ENCODE measurements around the gene PNLIPRP2.
A peak's percentile ranks its signal among the peaks of the same experiment; 100 is the strongest.

Gene PNLIPRP2

DNA sequence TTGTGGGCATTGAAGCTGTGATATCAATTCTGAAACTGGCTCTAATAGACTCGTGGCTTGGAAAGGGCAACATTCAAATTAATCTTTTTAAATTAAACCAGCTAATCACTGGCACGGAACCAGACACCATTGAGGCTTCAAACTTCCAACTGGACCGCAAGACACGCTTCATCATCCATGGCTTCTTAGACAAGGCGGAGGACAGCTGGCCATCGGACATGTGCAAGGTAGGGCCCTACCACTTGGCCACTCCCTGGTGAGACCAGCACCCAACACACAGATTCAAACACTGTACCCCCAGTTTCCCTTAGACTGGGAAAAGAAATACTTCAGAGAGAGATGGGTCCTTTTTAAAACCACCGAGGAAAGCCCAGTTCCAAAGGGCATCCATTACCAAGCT, 5.1 kb downstream of the PNLIPRP2 start:
- no peak overlapping the region for H3K4me3 ChIP-seq (ENCODE audit: low read depth, low read length)
- no peak for DNase-seq (ENCODE audit: low read depth)
- TF ChIP-seq, protein P1, sequence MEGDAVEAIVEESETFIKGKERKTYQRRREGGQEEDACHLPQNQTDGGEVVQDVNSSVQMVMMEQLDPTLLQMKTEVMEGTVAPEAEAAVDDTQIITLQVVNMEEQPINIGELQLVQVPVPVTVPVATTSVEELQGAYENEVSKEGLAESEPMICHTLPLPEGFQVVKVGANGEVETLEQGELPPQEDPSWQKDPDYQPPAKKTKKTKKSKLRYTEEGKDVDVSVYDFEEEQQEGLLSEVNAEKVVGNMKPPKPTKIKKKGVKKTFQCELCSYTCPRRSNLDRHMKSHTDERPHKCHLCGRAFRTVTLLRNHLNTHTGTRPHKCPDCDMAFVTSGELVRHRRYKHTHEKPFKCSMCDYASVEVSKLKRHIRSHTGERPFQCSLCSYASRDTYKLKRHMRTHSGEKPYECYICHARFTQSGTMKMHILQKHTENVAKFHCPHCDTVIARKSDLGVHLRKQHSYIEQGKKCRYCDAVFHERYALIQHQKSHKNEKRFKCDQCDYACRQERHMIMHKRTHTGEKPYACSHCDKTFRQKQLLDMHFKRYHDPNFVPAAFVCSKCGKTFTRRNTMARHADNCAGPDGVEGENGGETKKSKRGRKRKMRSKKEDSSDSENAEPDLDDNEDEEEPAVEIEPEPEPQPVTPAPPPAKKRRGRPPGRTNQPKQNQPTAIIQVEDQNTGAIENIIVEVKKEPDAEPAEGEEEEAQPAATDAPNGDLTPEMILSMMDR (conservative IDR thresholded peaks at IDR 0.05; ENCODE audit: low read depth, low read length) = no peak

DNA sequence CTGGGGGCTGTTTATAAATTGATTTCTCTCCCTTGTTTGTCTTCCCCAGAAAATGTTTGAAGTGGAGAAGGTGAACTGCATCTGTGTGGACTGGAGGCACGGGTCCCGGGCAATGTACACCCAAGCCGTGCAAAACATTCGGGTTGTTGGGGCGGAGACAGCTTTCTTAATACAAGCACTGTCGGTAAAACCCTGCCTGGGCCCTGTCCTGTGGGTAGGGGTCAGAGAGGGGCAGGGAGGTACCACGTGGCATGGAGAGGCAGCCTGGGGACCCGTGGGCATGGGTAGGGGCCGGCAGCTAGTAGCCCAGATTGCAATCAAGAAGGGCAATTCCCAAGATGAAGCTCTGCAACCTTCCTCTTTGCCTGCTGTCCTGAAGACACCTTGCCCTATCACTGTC, 6.1 kb downstream of the PNLIPRP2 start:
- no peak overlapping the region for H3K4me3 ChIP-seq (ENCODE audit: low read depth, low read length)
- TF ChIP-seq, protein P1 (conservative IDR thresholded peaks at IDR 0.05; ENCODE audit: low read depth, low read length) = no peak
- DNase-seq (ENCODE audit: low read depth) = no peak

DNA sequence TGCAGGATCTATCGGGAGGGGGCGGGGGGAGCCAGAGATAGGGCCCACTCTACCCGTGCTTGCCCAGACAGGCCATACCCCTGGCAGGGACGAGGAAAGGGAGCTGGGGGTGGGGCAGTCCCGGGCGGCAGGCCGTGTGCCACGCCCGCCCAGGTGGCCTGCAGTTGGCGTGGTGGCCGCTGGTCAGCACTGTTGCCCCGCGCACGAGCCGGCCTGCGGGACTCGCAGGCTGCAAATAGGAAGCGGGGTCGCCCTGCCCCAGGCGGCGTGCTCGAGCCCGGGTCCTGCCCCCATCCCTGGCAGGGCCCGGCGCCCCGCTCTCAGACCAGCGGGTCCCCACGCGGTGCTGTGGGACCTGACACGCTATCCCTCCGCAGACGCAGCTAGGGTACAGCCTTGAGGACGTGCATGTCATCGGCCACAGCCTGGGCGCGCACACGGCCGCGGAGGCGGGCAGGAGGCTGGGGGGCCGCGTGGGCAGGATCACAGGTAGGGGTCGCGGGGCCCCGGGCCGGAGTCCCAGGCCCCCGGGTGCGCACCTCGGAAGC, 6.7 kb downstream of the PNLIPRP2 start:
- no peak overlapping the region for H3K4me3 ChIP-seq (ENCODE audit: low read depth, low read length)
- TF ChIP-seq, protein P1 (conservative IDR thresholded peaks at IDR 0.05; ENCODE audit: low read depth, low read length) = peak; percentile 19
- DNase-seq (ENCODE audit: low read depth) = peak; percentile 1

DNA sequence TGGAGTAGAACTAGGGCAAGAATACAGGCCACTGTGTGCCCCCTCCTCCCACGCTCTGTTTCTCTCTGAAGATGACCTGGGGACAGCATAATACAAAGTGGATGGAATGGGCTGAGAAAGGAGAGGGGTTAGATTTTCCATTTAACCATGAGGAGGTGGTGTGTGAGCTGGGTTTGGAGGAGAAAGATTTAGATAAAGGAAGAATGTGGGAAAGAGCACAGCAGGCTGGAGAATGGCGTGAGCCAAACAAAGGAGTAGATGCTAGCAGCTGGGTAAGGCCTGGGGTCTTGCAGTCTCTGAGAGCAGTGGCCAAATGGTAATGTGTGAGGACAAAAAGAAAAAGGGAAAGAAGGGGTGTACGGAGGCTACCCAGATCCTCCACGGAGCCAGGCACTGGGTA, 8.6 kb downstream of the PNLIPRP2 start:
- TF ChIP-seq, protein P1 (conservative IDR thresholded peaks at IDR 0.05; ENCODE audit: low read depth, low read length) = no peak

DNA sequence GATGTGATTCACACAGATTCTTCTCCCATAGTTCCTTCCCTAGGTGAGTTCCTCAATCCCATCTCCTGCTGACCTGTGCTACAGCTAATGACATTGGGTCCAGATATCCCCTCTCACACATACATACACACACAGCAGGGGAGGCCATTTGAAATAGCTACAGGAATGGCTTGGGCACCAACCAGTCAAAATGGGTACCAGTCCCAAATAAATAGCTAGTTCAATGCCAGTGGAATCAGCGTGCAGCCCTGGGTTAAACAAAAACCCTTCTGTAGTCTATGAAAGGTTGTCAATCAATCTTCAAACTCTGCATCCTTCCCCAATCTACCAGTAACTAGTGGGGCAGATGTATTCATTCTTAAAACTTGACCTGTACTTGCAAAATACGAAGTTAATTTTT, 9.3 kb downstream of the PNLIPRP2 start:
- DNase-seq (ENCODE audit: low read depth) = no peak
- H3K4me3 ChIP-seq (ENCODE audit: low read depth, low read length) = no peak overlapping the region
- TF ChIP-seq, protein P1 (conservative IDR thresholded peaks at IDR 0.05; ENCODE audit: low read depth, low read length) = no peak

More for the DNA sequence above, 8.6 kb downstream of the PNLIPRP2 start:
- H3K4me3 ChIP-seq (ENCODE audit: low read depth, low read length) = no peak overlapping the region
- no peak for DNase-seq (ENCODE audit: low read depth)

DNA sequence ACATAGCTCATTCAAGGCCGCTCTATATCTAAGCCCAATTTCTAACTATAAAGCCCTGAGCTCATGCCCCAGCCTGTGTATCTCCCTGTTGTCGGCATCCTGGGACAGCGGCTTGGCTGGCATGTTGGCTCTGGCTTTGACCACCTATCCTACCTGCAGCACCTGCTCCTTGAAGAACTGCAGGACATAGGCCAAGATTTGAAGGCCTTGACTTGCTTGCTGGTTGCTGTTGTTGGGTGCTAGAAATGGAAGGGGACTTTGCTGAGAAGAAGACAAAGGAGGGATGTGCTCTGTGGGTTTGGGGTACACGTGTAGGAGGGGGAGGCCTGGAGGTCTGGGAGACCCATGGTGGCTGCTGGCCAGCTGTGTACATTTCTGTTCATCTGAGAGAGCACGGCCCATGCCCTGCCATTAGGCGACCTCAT, 11.1 kb downstream of the PNLIPRP2 start:
- no peak for DNase-seq (ENCODE audit: low read depth)
- TF ChIP-seq, protein P1 (conservative IDR thresholded peaks at IDR 0.05; ENCODE audit: low read depth, low read length) = no peak
- H3K4me3 ChIP-seq (ENCODE audit: low read depth, low read length) = no peak overlapping the region

DNA sequence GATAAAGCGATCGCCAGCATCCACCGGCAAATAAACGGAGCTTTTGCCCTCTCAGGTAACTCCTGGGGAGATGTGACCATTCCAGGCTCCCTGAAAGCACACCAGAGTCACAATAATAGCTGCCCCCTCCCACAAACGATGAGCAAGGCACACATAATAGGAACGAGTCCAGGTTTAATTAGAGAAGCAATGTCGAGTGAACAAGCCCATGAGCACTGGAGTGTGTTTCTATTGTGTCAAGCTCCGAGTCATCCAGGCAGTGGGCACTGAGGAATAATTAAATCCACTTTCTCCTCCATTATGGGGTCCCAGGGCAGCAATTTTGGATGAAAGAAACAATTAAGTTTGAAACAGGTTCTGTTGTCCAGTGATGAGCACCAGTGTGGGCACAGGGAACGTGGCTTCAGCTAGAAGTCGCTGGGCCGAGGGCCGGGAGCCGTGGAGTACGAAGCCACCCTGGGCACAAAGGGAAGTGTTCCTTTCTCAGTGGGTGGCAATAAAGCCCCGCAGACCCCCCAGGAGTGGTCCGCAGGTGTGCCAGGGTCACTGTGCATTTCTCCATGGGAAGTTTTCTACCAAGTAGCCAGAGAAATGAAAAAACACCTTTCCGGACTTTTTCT, 12.0 kb downstream of the PNLIPRP2 start:
- DNase-seq (ENCODE audit: low read depth) = no peak
- H3K4me3 ChIP-seq (ENCODE audit: low read depth, low read length) = no peak overlapping the region
- TF ChIP-seq, protein P1 (conservative IDR thresholded peaks at IDR 0.05; ENCODE audit: low read depth, low read length) = no peak
